K562 (cell line): Measurements from ENCODE around the gene OR2V1. TPM values are rescaled to one million over a fixed set of nuclear protein-coding genes. Genes with fewer than 3 reads are reported as not detected.

Experiments
- CREM ChIP-seq: IDR thresholded peaks from 2 replicates; pipeline ENCODE4 v1.6.1; 2014; ENCODE audit warnings: antibody characterized with exemption, low read depth
- DNMT1 ChIP-seq: fragments of 450-650 bp; IDR thresholded peaks from 2 replicates; pipeline ENCODE4 v1.6.1; 2016; ENCODE audit warnings: antibody characterized with exemption, mild to moderate bottlenecking
- EP400 ChIP-seq: fragments of 450-650 bp; IDR thresholded peaks from 2 replicates; pipeline ENCODE4 v1.6.1; 2017; ENCODE audit warnings: antibody characterized with exemption, mild to moderate bottlenecking, moderate library complexity
- GTF2B ChIP-seq: IDR thresholded peaks from 2 replicates; pipeline ENCODE4 v1.6.1; 2011; ENCODE audit not compliant: insufficient read length; ENCODE audit errors: extremely low read depth
- HNRNPUL1 ChIP-seq: fragments of 200-400 bp; formaldehyde crosslinking; IDR thresholded peaks from 2 replicates; pipeline ENCODE4 v1.6.1; 2017; ENCODE audit warnings: low read length
- KAT8 ChIP-seq: fragments of 450-650 bp; IDR thresholded peaks from 2 replicates; pipeline ENCODE4 v1.6.1; 2016; ENCODE audit warnings: low read depth, mild to moderate bottlenecking
- MBD2 ChIP-seq: sonication (generic); IDR thresholded peaks from 2 replicates; pipeline ENCODE4 v1.6.1; 2016; ENCODE audit warnings: low read depth, borderline replicate concordance
- MTA3 ChIP-seq: fragments of 450-650 bp; formaldehyde crosslinking; IDR thresholded peaks from 2 replicates; pipeline ENCODE4 v1.6.1; 2017; ENCODE audit warnings: mild to moderate bottlenecking, borderline replicate concordance
- MYC ChIP-seq, 2 experiments: fragments of 250-450 bp in 1 of 2; sonication (Bioruptor Pico) in 1 of 2; IDR thresholded peaks; 2 replicates each; pipeline versions ENCODE4 v1.5.1 to v1.6.1; 2012 to 2021; ENCODE audit warnings: low read depth in 2 of 2, borderline replicate concordance in 1 of 2, improper control_type of control experiment in 1 of 2, low read length in 1 of 2, mild to moderate bottlenecking in 1 of 2, moderate library complexity in 1 of 2
- NRF1 ChIP-seq, 2 experiments: fragments of 450-650 bp; IDR thresholded peaks in 1 of 2; conservative IDR thresholded peaks in 1 of 2; 2 replicates each; pipeline ENCODE4 v1.6.1; 2014; ENCODE audit warnings: mild to moderate bottlenecking in 2 of 2
- PCBP2 ChIP-seq: fragments of 200-400 bp; formaldehyde crosslinking; IDR thresholded peaks from 2 replicates; pipeline ENCODE4 v1.6.1; 2018; ENCODE audit warnings: low read length, low read depth, mild to moderate bottlenecking, moderate library complexity; ENCODE audit not compliant: poor library complexity, severe bottlenecking
- POLR2G ChIP-seq: fragments of 200-400 bp; formaldehyde crosslinking; IDR thresholded peaks from 2 replicates; pipeline ENCODE4 v1.6.1; 2017; ENCODE audit warnings: low read depth, mild to moderate bottlenecking, antibody characterized with exemption, low read length, moderate library complexity
- SIRT6 ChIP-seq: IDR thresholded peaks from one replicate; pipeline ENCODE4 v1.6.1; 2012; ENCODE audit warnings: low read depth, mild to moderate bottlenecking, control low read depth, inconsistent platforms, low read length, moderate library complexity
- SP1 ChIP-seq: sonication (generic); formaldehyde crosslinking; IDR thresholded peaks from 2 replicates; pipeline ENCODE4 v1.8.1; 2022; ENCODE audit warnings: mild to moderate bottlenecking, missing genetic modification reagents
- SPI1 ChIP-seq: IDR thresholded peaks from 2 replicates; pipeline ENCODE4 v1.6.1; 2011; ENCODE audit warnings: low read depth, low read length, control low read depth, borderline replicate concordance
- ZBED1 ChIP-seq: IDR thresholded peaks from 2 replicates; pipeline ENCODE4 v1.6.1; 2014
- ZFX ChIP-seq: sonication (generic); formaldehyde crosslinking; IDR thresholded peaks from 2 replicates; pipeline ENCODE4 v1.8.0; 2022; ENCODE audit warnings: mild to moderate bottlenecking, missing genetic modification reagents, moderate library complexity
- ZNF384 ChIP-seq: IDR thresholded peaks from 2 replicates; pipeline ENCODE4 v1.6.1; 2012; ENCODE audit warnings: low read depth, low read length, improper control_type of control experiment
- ZNF76 ChIP-seq: fragments of 250-450 bp; sonication (Bioruptor Pico); IDR thresholded peaks from 2 replicates; pipeline ENCODE4 v1.4.0; 2020; ENCODE audit warnings: mild to moderate bottlenecking, moderate library complexity, borderline replicate concordance
- polyA plus RNA-seq, 8 experiments: library from polyadenylated mRNA; depleted of rRNA in 4 of 8; stranded (reverse) in 5 of 8; unstranded in 3 of 8; fragments of >200 nt; fragmentation: Nextera tagmentation in 2 of 8; fragmentation: Illumina TruSeq in 1 of 8; extraction: Ambion mirVana in 2 of 8; extraction: Trizol in 1 of 8; gene quantifications; 2 replicates each; pipeline versions ENCODE4 v1.2.1 to v1.2.3, GENCODE V29; 2011 to 2014; ENCODE audit warnings: inconsistent platforms in 1 of 8, missing spikeins in 1 of 8
- total RNA-seq, 7 experiments: library from RNA; depleted of rRNA in 6 of 7; stranded (reverse); fragments of >200 nt in 6 of 7; fragmentation: Illumina TruSeq in 2 of 7; extraction: Trizol in 2 of 7; gene quantifications; 2 replicates each; pipeline versions ENCODE4 v1.2.1 to v1.2.3, GENCODE V29; 2011 to 2021; ENCODE audit warnings: low replicate concordance in 1 of 7
- TF ChIP-seq, protein P1 (sequence below), 2 experiments: fragments of 450-650 bp; formaldehyde crosslinking in 1 of 2; IDR thresholded peaks; 2 replicates each; pipeline versions ENCODE4 v1.4.0 to v1.6.1; 2014 to 2020; ENCODE audit warnings: mild to moderate bottlenecking in 2 of 2, borderline replicate concordance in 1 of 2, low read depth in 1 of 2

OR2V1 gene
- total and polyA plus RNA-seq, 9 of the 15 experiments (the other 6 are each of a cell fraction or from before 2014, with no cell fraction given) = 0.04 to 0.28 (median 0.15) TPM; not detected in 5

- TF ChIP-seq GTF2B (no peak), ZBED1 (no peak), NRF1 (conservative IDR thresholded peaks at IDR 0.05 in 1 of 2, IDR thresholded peaks at IDR 0.05 in 1 of 2) (peak; percentile 28 to 32; a peak in 2 of 4 replicates), KAT8 (no peak), ZFX (peak; percentile 52), PCBP2 (no peak), EP400 (peak; percentile 68), MYC (IDR thresholded peaks at IDR 0.05; ENCODE audit: low read depth, low read length) (peak; percentile 59; the same call in 1 of the 2 replicates), MYC (CRISPR knock-in tag; IDR thresholded peaks at IDR 0.05; ENCODE audit: borderline replicate concordance, low read depth) (no peak), SP1 (CRISPR knock-in tag) (no peak), ZNF384 (no peak), DNMT1 (no peak), MTA3 (peak; percentile 38; the same call in 1 of the 2 replicates), SIRT6 (no peak), ZNF76 (0 out of 2 replicates have a peak, but pooled peaks have one; percentile 47), CREM (no peak), SPI1 (peak; percentile 56; the same call in 1 of the 2 replicates), POLR2G (peak; percentile 53), MBD2 (no peak), HNRNPUL1 (no peak)
- TF ChIP-seq, protein P1, sequence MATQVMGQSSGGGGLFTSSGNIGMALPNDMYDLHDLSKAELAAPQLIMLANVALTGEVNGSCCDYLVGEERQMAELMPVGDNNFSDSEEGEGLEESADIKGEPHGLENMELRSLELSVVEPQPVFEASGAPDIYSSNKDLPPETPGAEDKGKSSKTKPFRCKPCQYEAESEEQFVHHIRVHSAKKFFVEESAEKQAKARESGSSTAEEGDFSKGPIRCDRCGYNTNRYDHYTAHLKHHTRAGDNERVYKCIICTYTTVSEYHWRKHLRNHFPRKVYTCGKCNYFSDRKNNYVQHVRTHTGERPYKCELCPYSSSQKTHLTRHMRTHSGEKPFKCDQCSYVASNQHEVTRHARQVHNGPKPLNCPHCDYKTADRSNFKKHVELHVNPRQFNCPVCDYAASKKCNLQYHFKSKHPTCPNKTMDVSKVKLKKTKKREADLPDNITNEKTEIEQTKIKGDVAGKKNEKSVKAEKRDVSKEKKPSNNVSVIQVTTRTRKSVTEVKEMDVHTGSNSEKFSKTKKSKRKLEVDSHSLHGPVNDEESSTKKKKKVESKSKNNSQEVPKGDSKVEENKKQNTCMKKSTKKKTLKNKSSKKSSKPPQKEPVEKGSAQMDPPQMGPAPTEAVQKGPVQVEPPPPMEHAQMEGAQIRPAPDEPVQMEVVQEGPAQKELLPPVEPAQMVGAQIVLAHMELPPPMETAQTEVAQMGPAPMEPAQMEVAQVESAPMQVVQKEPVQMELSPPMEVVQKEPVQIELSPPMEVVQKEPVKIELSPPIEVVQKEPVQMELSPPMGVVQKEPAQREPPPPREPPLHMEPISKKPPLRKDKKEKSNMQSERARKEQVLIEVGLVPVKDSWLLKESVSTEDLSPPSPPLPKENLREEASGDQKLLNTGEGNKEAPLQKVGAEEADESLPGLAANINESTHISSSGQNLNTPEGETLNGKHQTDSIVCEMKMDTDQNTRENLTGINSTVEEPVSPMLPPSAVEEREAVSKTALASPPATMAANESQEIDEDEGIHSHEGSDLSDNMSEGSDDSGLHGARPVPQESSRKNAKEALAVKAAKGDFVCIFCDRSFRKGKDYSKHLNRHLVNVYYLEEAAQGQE (IDR thresholded peaks at IDR 0.05; ENCODE audit: borderline replicate concordance) = no peak; the same call in 1 of the 2 replicates
- TF ChIP-seq, protein P1 (CRISPR knock-in tag; IDR thresholded peaks at IDR 0.05; ENCODE audit: low read depth) = 0 out of 2 replicates have a peak, but pooled peaks have one; percentile 44
These were observed 32.6 kb upstream of the OR2V1 start (continued) for GRCh38 chr5:181163487-181164075.
